Neural progenitor cell (in vitro differentiated cells): ENCODE data around the gene CSRP1. TPM values are rescaled to one million over a fixed set of nuclear protein-coding genes. Genes with fewer than 3 reads are reported as not detected.

Source experiments
- DNase-seq: peaks from one replicate; pipeline ENCODE4 v3.0.0-alpha.2; 2016; ENCODE audit warnings: low spot score
- H2AFZ ChIP-seq: fragments of 200-600 bp; sonication (generic); replicated peaks from 2 replicates; pipeline ENCODE4 v1.6.1; 2016; ENCODE audit warnings: antibody characterized with exemption
- H3F3A ChIP-seq: fragments of 200-600 bp; sonication (generic); 2 replicates; pipeline ENCODE4 v1.6.1; 2016; ENCODE audit warnings: antibody characterized with exemption, low read depth
- H3K27ac ChIP-seq: fragments of 200-600 bp; sonication (generic); 2 replicates; pipeline ENCODE4 v1.5.1; 2016; ENCODE audit warnings: mild to moderate bottlenecking
- H3K27me3 ChIP-seq: fragments of 200-600 bp; sonication (generic); 2 replicates; pipeline ENCODE4 v1.6.1; 2016; ENCODE audit warnings: mild to moderate bottlenecking, moderate library complexity
- H3K36me3 ChIP-seq: fragments of 200-600 bp; sonication (generic); 2 replicates; pipeline ENCODE4 v1.5.1; 2016
- H3K4me1 ChIP-seq: fragments of 200-600 bp; sonication (generic); 2 replicates; pipeline ENCODE4 v1.6.1; 2016; ENCODE audit warnings: mixed run types
- H3K4me2 ChIP-seq: fragments of 200-600 bp; sonication (generic); 2 replicates; pipeline ENCODE4 v1.6.1; 2016
- H3K4me3 ChIP-seq: fragments of 200-600 bp; sonication (generic); 2 replicates; pipeline ENCODE4 v1.5.1; 2016
- H3K79me2 ChIP-seq: fragments of 200-600 bp; sonication (generic); 2 replicates; pipeline ENCODE4 v1.6.1; 2016; ENCODE audit warnings: low read depth
- H3K9ac ChIP-seq: fragments of 200-600 bp; sonication (generic); 2 replicates; pipeline ENCODE4 v1.6.1; 2016
- H3K9me3 ChIP-seq: fragments of 200-600 bp; sonication (generic); 2 replicates; pipeline ENCODE4 v1.5.1; 2016; ENCODE audit warnings: low read depth
- H4K20me1 ChIP-seq: fragments of 200-600 bp; sonication (generic); 2 replicates; pipeline ENCODE4 v1.6.1; 2016; ENCODE audit warnings: low read depth
- H3K27ac Mint-ChIP-seq: 3 replicates; pipeline ENCODE4 v1.8.0; 2021; ENCODE audit warnings: mixed read lengths
- H3K27me3 Mint-ChIP-seq: 2 replicates; pipeline ENCODE4 v1.8.0; 2022; ENCODE audit warnings: low read depth, mild to moderate bottlenecking, inconsistent platforms, moderate library complexity, mixed read lengths; ENCODE audit not compliant: insufficient read depth
- H3K36me3 Mint-ChIP-seq: 3 replicates; pipeline ENCODE4 v1.8.0; 2021; ENCODE audit warnings: mixed read lengths
- H3K4me1 Mint-ChIP-seq: 3 replicates; pipeline ENCODE4 v1.8.0; 2021; ENCODE audit warnings: mixed read lengths
- H3K4me3 Mint-ChIP-seq: 3 replicates; pipeline ENCODE4 v1.8.0; 2021; ENCODE audit warnings: mild to moderate bottlenecking, moderate library complexity, mixed read lengths
- H3K9me3 Mint-ChIP-seq: 3 replicates; pipeline ENCODE4 v1.8.0; 2020; ENCODE audit warnings: mixed read lengths
- EZH2 ChIP-seq: fragments of 200-600 bp; sonication (generic); IDR thresholded peaks from 2 replicates; pipeline ENCODE4 v1.6.1; 2017; ENCODE audit warnings: antibody characterized with exemption, mild to moderate bottlenecking, moderate library complexity
- EZH2phosphoT487 ChIP-seq: fragments of 200-600 bp; sonication (generic); IDR thresholded peaks from 2 replicates; pipeline ENCODE4 v1.6.1; 2017; ENCODE audit warnings: antibody characterized with exemption
- total RNA-seq: library from RNA; depleted of rRNA; stranded (reverse); fragments of >200 nt; gene quantifications from 2 replicates; pipeline ENCODE4 v1.2.3, GENCODE V29; 2015; ENCODE audit warnings: low replicate concordance
- TF ChIP-seq, protein P1 (sequence below): fragments of 200-600 bp; sonication (generic); IDR thresholded peaks from 2 replicates; pipeline ENCODE4 v1.5.1; 2017; ENCODE audit warnings: antibody characterized with exemption, mild to moderate bottlenecking

The CSRP1 gene
- total RNA-seq, 1 donor from 2014 or later: 2.5 TPM

DNA sequence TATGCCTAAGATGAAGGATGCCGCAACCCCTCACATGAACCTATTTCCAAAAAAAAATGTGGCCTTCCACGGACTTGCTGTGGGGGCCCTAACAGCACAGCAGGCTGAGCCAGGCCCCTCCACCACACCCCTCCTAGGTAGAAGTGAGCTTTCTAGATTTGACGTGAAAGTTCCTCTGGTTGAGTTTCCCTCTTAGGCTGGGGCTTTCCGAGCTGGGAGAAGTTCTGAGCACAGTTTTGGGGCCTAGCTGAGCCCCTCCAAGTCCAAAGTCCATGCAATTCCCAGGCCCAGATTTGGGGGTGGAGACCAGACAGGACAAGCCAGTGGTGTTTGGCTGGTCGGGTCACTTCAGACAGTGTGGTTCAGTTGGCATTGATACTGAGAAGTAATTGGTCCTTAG, 24.2 kb downstream of the CSRP1 start:
- Mint-ChIP-seq H3K9me3 (no peaks in the 10 kb centered on the region), H3K27ac (no peak overlapping the region), H3K4me3 (no peak overlapping the region), H3K36me3 (no peaks in the 10 kb centered on the region), H3K27me3 (peaks cover 27% of the 10 kb centered on the region), H3K4me1 (peaks cover 12% of the 10 kb centered on the region)
- H3K9me3 ChIP-seq: no peaks in the 10 kb centered on the region
- H3F3A ChIP-seq: peaks cover 19% of the 10 kb centered on the region
- no peak for DNase-seq
- no peak overlapping the region for H3K4me3 ChIP-seq
- H3K27ac ChIP-seq: no peak overlapping the region
- no peaks in the 10 kb centered on the region for H3K36me3 ChIP-seq
- no peaks in the 10 kb centered on the region for H3K79me2 ChIP-seq
- TF ChIP-seq EZH2phosphoT487: no peak
- TF ChIP-seq EZH2: no peak
- TF ChIP-seq, protein P1, sequence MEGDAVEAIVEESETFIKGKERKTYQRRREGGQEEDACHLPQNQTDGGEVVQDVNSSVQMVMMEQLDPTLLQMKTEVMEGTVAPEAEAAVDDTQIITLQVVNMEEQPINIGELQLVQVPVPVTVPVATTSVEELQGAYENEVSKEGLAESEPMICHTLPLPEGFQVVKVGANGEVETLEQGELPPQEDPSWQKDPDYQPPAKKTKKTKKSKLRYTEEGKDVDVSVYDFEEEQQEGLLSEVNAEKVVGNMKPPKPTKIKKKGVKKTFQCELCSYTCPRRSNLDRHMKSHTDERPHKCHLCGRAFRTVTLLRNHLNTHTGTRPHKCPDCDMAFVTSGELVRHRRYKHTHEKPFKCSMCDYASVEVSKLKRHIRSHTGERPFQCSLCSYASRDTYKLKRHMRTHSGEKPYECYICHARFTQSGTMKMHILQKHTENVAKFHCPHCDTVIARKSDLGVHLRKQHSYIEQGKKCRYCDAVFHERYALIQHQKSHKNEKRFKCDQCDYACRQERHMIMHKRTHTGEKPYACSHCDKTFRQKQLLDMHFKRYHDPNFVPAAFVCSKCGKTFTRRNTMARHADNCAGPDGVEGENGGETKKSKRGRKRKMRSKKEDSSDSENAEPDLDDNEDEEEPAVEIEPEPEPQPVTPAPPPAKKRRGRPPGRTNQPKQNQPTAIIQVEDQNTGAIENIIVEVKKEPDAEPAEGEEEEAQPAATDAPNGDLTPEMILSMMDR: no peak
- H3K4me1 ChIP-seq: peaks cover 9% of the 10 kb centered on the region
- H3K4me2 ChIP-seq: no peak overlapping the region
- H3K27me3 ChIP-seq: peaks cover 33% of the 10 kb centered on the region
- no peak overlapping the region for H2AFZ ChIP-seq
- no peaks in the 10 kb centered on the region for H4K20me1 ChIP-seq
- H3K9ac ChIP-seq: no peak overlapping the region

DNA sequence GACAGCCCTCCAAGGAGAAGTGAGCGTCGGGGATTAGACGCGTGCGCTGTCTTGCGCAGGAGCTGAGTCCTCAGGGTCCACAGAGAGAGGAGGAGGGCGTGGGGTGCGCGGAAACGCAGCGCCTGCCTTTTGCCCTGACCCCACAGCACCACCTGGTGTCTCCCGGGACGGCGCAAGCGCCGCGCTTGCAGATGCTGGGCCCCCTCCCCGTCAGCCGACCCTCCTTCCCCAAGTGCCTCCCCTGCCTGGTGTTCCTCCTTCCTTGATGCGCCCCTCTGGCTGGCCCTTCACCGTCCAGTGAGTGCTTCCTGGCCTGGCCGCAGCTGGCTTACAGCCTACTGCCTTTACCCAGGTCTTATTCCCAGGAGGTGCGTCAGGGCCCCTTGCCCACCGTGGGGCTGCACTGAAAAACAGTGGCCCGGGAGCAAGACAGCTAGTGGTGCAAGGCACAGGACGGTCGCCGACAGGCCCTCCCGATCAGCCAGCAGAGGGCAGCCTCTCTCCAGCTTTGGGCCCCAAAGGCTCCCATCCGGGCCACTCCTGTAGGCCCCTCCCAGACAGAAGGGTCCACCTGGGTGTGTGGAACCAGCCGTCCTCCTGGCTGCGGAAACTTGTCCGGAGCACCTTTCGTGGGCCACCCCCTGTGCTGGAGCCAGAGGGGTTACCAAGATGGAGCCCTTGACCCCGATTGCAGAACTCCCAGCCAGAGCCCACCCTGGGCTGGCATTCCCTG, 25.0 kb downstream of the CSRP1 start:
- Histone ChIP-seq H3K4me3 (peak overlapping the region; percentile 38), H3K4me1 (peaks cover 9% of the 10 kb centered on the region), H3K79me2 (no peaks in the 10 kb centered on the region), H3K36me3 (no peaks in the 10 kb centered on the region), H2AFZ (peak overlapping the region; percentile 89), H3K9ac (no peak overlapping the region), H4K20me1 (no peaks in the 10 kb centered on the region), H3F3A (peaks cover 19% of the 10 kb centered on the region), H3K4me2 (peak overlapping the region; percentile 74), H3K27me3 (peaks cover 33% of the 10 kb centered on the region), H3K27ac (no peak overlapping the region), H3K9me3 (no peaks in the 10 kb centered on the region)
- no peaks in the 10 kb centered on the region for H3K9me3 Mint-ChIP-seq
- H3K27ac Mint-ChIP-seq: no peak overlapping the region
- no peaks in the 10 kb centered on the region for H3K36me3 Mint-ChIP-seq
- peak overlapping the region; percentile 76 for H3K4me3 Mint-ChIP-seq
- H3K4me1 Mint-ChIP-seq: peaks cover 17% of the 10 kb centered on the region
- peak; percentile 92 for DNase-seq
- TF ChIP-seq, protein P1: peak; percentile 86
- TF ChIP-seq EZH2 (peak; percentile 67), EZH2phosphoT487 (no peak)
- H3K27me3 Mint-ChIP-seq: peaks cover 27% of the 10 kb centered on the region

DNA sequence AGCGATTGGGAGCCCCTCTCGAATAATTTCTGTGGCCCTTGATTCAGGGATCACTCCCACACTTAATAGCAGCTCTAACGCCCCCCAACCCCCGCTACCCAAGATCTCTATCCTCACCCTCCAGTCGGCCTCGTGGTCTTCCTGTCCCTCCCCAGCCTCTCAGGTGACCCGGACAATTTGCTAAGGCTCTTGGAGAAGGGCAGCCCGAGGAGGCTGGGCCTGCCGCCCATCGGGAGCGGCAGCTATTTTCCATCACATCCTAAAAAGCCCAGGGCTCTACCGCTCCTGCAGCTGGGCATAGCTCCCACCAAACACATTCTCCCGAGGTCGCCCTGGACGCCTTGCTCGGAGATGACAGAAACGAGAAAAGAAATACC, 25.9 kb downstream of the CSRP1 start:
- Histone ChIP-seq H3K27me3 (peaks cover 33% of the 10 kb centered on the region), H3K4me3 (peak overlapping the region; percentile 38), H3K4me1 (peaks cover 5% of the 10 kb centered on the region), H3K27ac (no peak overlapping the region), H3K4me2 (peak overlapping the region; percentile 74), H3K9me3 (no peaks in the 10 kb centered on the region), H3F3A (peaks cover 19% of the 10 kb centered on the region), H4K20me1 (no peaks in the 10 kb centered on the region), H3K9ac (no peak overlapping the region), H2AFZ (no peak overlapping the region), H3K36me3 (no peaks in the 10 kb centered on the region), H3K79me2 (no peaks in the 10 kb centered on the region)
- H3K4me1 Mint-ChIP-seq: peaks cover 23% of the 10 kb centered on the region
- TF ChIP-seq EZH2: no peak
- TF ChIP-seq, protein P1: no peak
- TF ChIP-seq EZH2phosphoT487: no peak
- no peak overlapping the region for H3K27ac Mint-ChIP-seq
- no peaks in the 10 kb centered on the region for H3K36me3 Mint-ChIP-seq
- peak; percentile 41 for DNase-seq
- H3K9me3 Mint-ChIP-seq: no peaks in the 10 kb centered on the region
- H3K4me3 Mint-ChIP-seq: peak overlapping the region; percentile 76
- H3K27me3 Mint-ChIP-seq: peaks cover 27% of the 10 kb centered on the region
